Vagina (tissue), 2 donors: Measurements from ENCODE around the gene TDP2. TPM values are rescaled to one million over a fixed set of nuclear protein-coding genes. Genes with fewer than 3 reads are reported as not detected.
"Not testable (repeated sequence)": the region's sequence is repeated elsewhere in the genome, so short reads cannot be mapped to it uniquely, and the experiment has no call there.

Experiments used
- DNase-seq, 2 donors: peaks; one replicate each; pipeline ENCODE4 v3.0.0-alpha.2; 2017; ENCODE audit errors: extremely low spot score in 2 of 2
- H3K27ac ChIP-seq: fragments of 200-600 bp; sonication (generic); one replicate; pipeline ENCODE4 v1.5.1; 2019
- H3K27me3 ChIP-seq: fragments of 200-600 bp; sonication (generic); one replicate; pipeline ENCODE4 v1.5.1; 2019
- H3K36me3 ChIP-seq, 2 donors: fragments of 200-600 bp; sonication (generic); one replicate each; pipeline ENCODE4 v1.5.1; 2017 to 2019
- H3K4me1 ChIP-seq: fragments of 200-600 bp; sonication (generic); one replicate; pipeline ENCODE4 v1.5.1; 2019
- H3K4me3 ChIP-seq, 2 donors: fragments of 200-600 bp; sonication (generic); 1 replicate in 1 of 2; 2 replicates in 1 of 2; pipeline ENCODE4 v1.5.1; 2016 to 2019
- H3K9me3 ChIP-seq: fragments of 200-600 bp; sonication (generic); one replicate; pipeline ENCODE4 v1.5.1; 2019
- CTCF ChIP-seq, 3 experiments: fragments of 450-650 bp in 2 of 3; fragments of 200-600 bp in 1 of 3; sonication (generic) in 1 of 3; IDR thresholded peaks; one replicate each; pipeline ENCODE4 v1.5.1; 2017 to 2019; ENCODE audit warnings: antibody characterized with exemption in 3 of 3, mild to moderate bottlenecking in 2 of 3, moderate library complexity in 2 of 3
- POLR2A ChIP-seq, 2 donors: fragments of 450-650 bp; IDR thresholded peaks; one replicate each; pipeline ENCODE4 v1.6.1; 2017; ENCODE audit warnings: antibody characterized with exemption in 2 of 2, mild to moderate bottlenecking in 2 of 2, moderate library complexity in 2 of 2
- POLR2AphosphoS5 ChIP-seq, 2 donors: sonication (generic); formaldehyde crosslinking; IDR thresholded peaks; one replicate each; pipeline ENCODE4 v1.9.0; 2017; ENCODE audit warnings: antibody characterized with exemption in 2 of 2, mild to moderate bottlenecking in 2 of 2, low read depth in 1 of 2; ENCODE audit not compliant: insufficient read depth in 1 of 2
- intact Hi-C: fragments of 100-400 bp; cut with DNase I; formaldehyde crosslinking; loops from one replicate; pipeline ENCODE4 v1.15.1; 2023
- total RNA-seq: library from RNA; depleted of rRNA; stranded (reverse); fragments of >200 nt; gene quantifications from one replicate; pipeline ENCODE4 v1.2.3, GENCODE V29; 2016

Gene TDP2
- total RNA-seq, 1 donor from 2014 or later, result 28.7 TPM

GRCh38 chr6:24680582-24680981, 13.9 kb upstream of the TDP2 start:
- no peaks in the 10 kb centered on the region for H3K27me3 ChIP-seq
- no peak for TF ChIP-seq POLR2A (IDR thresholded peaks at IDR 0.05)
- no peak for TF ChIP-seq CTCF (IDR thresholded peaks at IDR 0.05)
- no peak for TF ChIP-seq POLR2AphosphoS5 (IDR thresholded peaks at IDR 0.05; ENCODE audit: insufficient read depth in 1 of 2, low read depth in 1 of 2)
- intact Hi-C loops, result no loop called here
- H3K9me3 ChIP-seq, result no peaks in the 10 kb centered on the region
- no peaks in the 10 kb centered on the region for H3K36me3 ChIP-seq
- H3K27ac ChIP-seq, result no peak overlapping the region
- H3K4me1 ChIP-seq, result no peaks in the 10 kb centered on the region
- DNase-seq, result no peak
- H3K4me3 ChIP-seq, result no peak overlapping the region

- H3K27me3 ChIP-seq, H3K36me3 ChIP-seq, H3K27ac ChIP-seq, DNase-seq, H3K4me3 ChIP-seq, H3K9me3 ChIP-seq, H3K4me1 ChIP-seq, intact Hi-C loops: not testable (repeated sequence)
Observed at GRCh38 chr6:24678792-24679352, 12.2 kb upstream of the TDP2 start.

- DNase-seq, result no peak
- intact Hi-C loops, result no loop called here
- H3K4me1 ChIP-seq, result peaks cover under 1% of the 10 kb centered on the region
- no peak overlapping the region for H3K27ac ChIP-seq
- TF ChIP-seq CTCF (IDR thresholded peaks at IDR 0.05) (no peak), POLR2A (IDR thresholded peaks at IDR 0.05) (no peak), POLR2AphosphoS5 (IDR thresholded peaks at IDR 0.05; ENCODE audit: insufficient read depth in 1 of 2, low read depth in 1 of 2) (no peak)
- H3K27me3 ChIP-seq, result no peaks in the 10 kb centered on the region
- H3K9me3 ChIP-seq, result no peaks in the 10 kb centered on the region
- H3K4me3 ChIP-seq, result no peak overlapping the region
- H3K36me3 ChIP-seq, result no peaks in the 10 kb centered on the region
Observed at GRCh38 chr6:24673625-24674024, 6.9 kb upstream of the TDP2 start.

- Histone ChIP-seq H3K36me3 (no peaks in the 10 kb centered on the region), H3K27me3 (no peaks in the 10 kb centered on the region), H3K4me3 (no peak overlapping the region), H3K4me1 (peaks cover 10% of the 10 kb centered on the region), H3K9me3 (no peaks in the 10 kb centered on the region), H3K27ac (no peak overlapping the region)
- TF ChIP-seq POLR2A (IDR thresholded peaks at IDR 0.05), result no peak
- TF ChIP-seq POLR2AphosphoS5 (IDR thresholded peaks at IDR 0.05; ENCODE audit: insufficient read depth in 1 of 2, low read depth in 1 of 2), result no peak
- TF ChIP-seq CTCF (IDR thresholded peaks at IDR 0.05), result no peak
- intact Hi-C loops, result no loop called here
- DNase-seq, result no peak
Observed at GRCh38 chr6:24672620-24673182, 6.0 kb upstream of the TDP2 start.

GRCh38 chr6:24671077-24671476, 4.4 kb upstream of the TDP2 start:
- H3K4me3 ChIP-seq, intact Hi-C loops: not testable (repeated sequence)

GRCh38 chr6:24670492-24670891, 3.8 kb upstream of the TDP2 start:
- DNase-seq, H3K36me3 ChIP-seq, H3K27ac ChIP-seq, H3K9me3 ChIP-seq, intact Hi-C loops, H3K4me3 ChIP-seq, H3K27me3 ChIP-seq: not testable (repeated sequence)
- H3K4me1 ChIP-seq, result peaks cover 20% of the 10 kb centered on the region

More at GRCh38 chr6:24671077-24671476, 4.4 kb upstream of the TDP2 start:
- not testable (repeated sequence) for H3K27ac ChIP-seq, H3K36me3 ChIP-seq, DNase-seq, H3K27me3 ChIP-seq, H3K9me3 ChIP-seq
- peaks cover 14% of the 10 kb centered on the region for H3K4me1 ChIP-seq
